GM12878 (cell line): ENCODE measurements around the gene SPATA16. TPM values are rescaled to one million over a fixed set of nuclear protein-coding genes. Genes with fewer than 3 reads are reported as not detected.

Experiments used
- ATAC-seq: fragments of 200-7000 bp; cut with Tn5 transposase; 3 replicates; pipeline ENCODE4 v1.9.1; 2020; ENCODE audit warnings: mild to moderate bottlenecking, moderate library complexity
- BruUV-seq: library from RNA; stranded (reverse); fragments of 400-500 nt; replicated peaks from 2 replicates; lab custom pipeline; 2021; lab: Mats Ljungman, UMichigan
- CTCF ChIA-PET: fragments of 300-600 bp; sonication (Branson Sonifier 250); formaldehyde crosslinking; extraction: SDS; loops from one replicate; lab custom pipeline; 2021; ENCODE audit warnings: inconsistent platforms; lab: Yijun Ruan, JAX
- POLR2A ChIA-PET: fragments of 350-600 bp; formaldehyde crosslinking; extraction: SDS; loops from one replicate; lab custom pipeline; 2021; ENCODE audit warnings: inconsistent platforms; lab: Charles Lee
- RAD21 ChIA-PET: fragments of 300-600 bp; sonication (Branson Sonifier 250); formaldehyde crosslinking; loops from one replicate; lab custom pipeline; 2023; ENCODE audit warnings: antibody characterized with exemption; ENCODE audit not compliant: unreplicated experiment; lab: Charles Lee
- SMC1A ChIA-PET: fragments of 300-600 bp; sonication (Branson Sonifier 250); formaldehyde crosslinking; loops from one replicate; lab custom pipeline; 2023; ENCODE audit not compliant: unreplicated experiment, uncharacterized antibody; lab: Charles Lee
- DNase-seq: peaks from one replicate; pipeline ENCODE4 v3.0.0-alpha.2; 2011; ENCODE audit warnings: low read depth, low spot score
- FAIRE-seq: peaks from 3 replicates; lab custom pipeline; 2011; peaks lifted over from hg19 to GRCh38; lab: Jason Lieb, UNC
- H2AFZ ChIP-seq: 2 replicates; pipeline ENCODE4 v1.6.0; 2011; ENCODE audit warnings: low read depth, low read length, control low read depth; ENCODE audit not compliant: control insufficient read depth
- H3K27ac ChIP-seq: 2 replicates; pipeline ENCODE4 v1.5.1; 2011; ENCODE audit warnings: control low read depth; ENCODE audit not compliant: control insufficient read depth, insufficient read depth
- H3K27me3 ChIP-seq, 2 experiments: replicated peaks in 1 of 2; 2 replicates each; pipeline versions ENCODE4 v1.6.0 to v1.6.1; 2011; ENCODE audit warnings: low read length in 1 of 2; ENCODE audit not compliant: control insufficient read depth in 2 of 2, insufficient read depth in 2 of 2
- H3K36me3 ChIP-seq, 2 experiments: 2 replicates each; pipeline ENCODE4 v1.5.1; 2011; ENCODE audit warnings: low read length in 1 of 2; ENCODE audit not compliant: control insufficient read depth in 2 of 2, insufficient read depth in 2 of 2
- H3K4me1 ChIP-seq: 2 replicates; pipeline ENCODE4 v1.6.1; 2011; ENCODE audit warnings: mild to moderate bottlenecking, low read length, moderate library complexity, mixed read lengths; ENCODE audit not compliant: control insufficient read depth, insufficient read depth
- H3K4me2 ChIP-seq: 2 replicates; pipeline ENCODE4 v1.6.0; 2011; ENCODE audit warnings: control low read depth; ENCODE audit not compliant: control insufficient read depth, insufficient read depth
- H3K4me3 ChIP-seq: fragments of 200-600 bp; sonication (generic); 2 replicates; pipeline ENCODE4 v1.5.1; 2016
- H3K79me2 ChIP-seq: 2 replicates; pipeline ENCODE4 v1.6.0; 2011; ENCODE audit warnings: low read length; ENCODE audit not compliant: control insufficient read depth, insufficient read depth
- H3K9ac ChIP-seq: 2 replicates; pipeline ENCODE4 v1.8.0; 2011; ENCODE audit warnings: low read length, control low read depth, mixed read lengths; ENCODE audit not compliant: control insufficient read depth, insufficient read depth
- H3K9me3 ChIP-seq: replicated peaks from 3 replicates; pipeline ENCODE4 v1.5.1; 2011; ENCODE audit warnings: mild to moderate bottlenecking, low read length; ENCODE audit not compliant: control insufficient read depth, insufficient read depth
- H4K20me1 ChIP-seq: 2 replicates; pipeline ENCODE4 v1.6.0; 2011; ENCODE audit not compliant: control insufficient read depth, insufficient read depth
- BHLHE40 ChIP-seq, 2 experiments: fragments of 450-650 bp in 1 of 2; IDR thresholded peaks; 2 replicates each; pipeline ENCODE4 v1.6.1; 2011 to 2017; ENCODE audit warnings: low read depth in 2 of 2, borderline replicate concordance in 1 of 2, improper control_type of control experiment in 1 of 2, low read length in 1 of 2, mild to moderate bottlenecking in 1 of 2
- CHD1 ChIP-seq: IDR thresholded peaks from 2 replicates; pipeline ENCODE4 v1.6.1; 2012; ENCODE audit warnings: low read depth, low read length, improper control_type of control experiment
- EED ChIP-seq: sonication (generic); IDR thresholded peaks from 2 replicates; pipeline ENCODE4 v1.6.1; 2016; ENCODE audit warnings: antibody characterized with exemption, low read depth
- GABPA ChIP-seq: IDR thresholded peaks from 2 replicates; pipeline ENCODE4 v1.6.1; 2014; ENCODE audit warnings: antibody characterized with exemption, low read depth, mild to moderate bottlenecking, inconsistent platforms
- KAT2A ChIP-seq: conservative IDR thresholded peaks from 2 replicates; pipeline ENCODE4 v1.6.1; 2011; ENCODE audit warnings: low read depth, low read length; ENCODE audit not compliant: control insufficient read depth
- MXI1 ChIP-seq: fragments of 150-350 bp; IDR thresholded peaks from 2 replicates; pipeline ENCODE4 v1.6.1; 2011; ENCODE audit warnings: low read depth, mild to moderate bottlenecking, inconsistent platforms, low read length, improper control_type of control experiment
- SIN3A ChIP-seq: IDR thresholded peaks from 2 replicates; pipeline ENCODE4 v1.6.1; 2012; ENCODE audit warnings: low read depth, low read length, improper control_type of control experiment
- SMARCA5 ChIP-seq: fragments of 450-650 bp; IDR thresholded peaks from 2 replicates; pipeline ENCODE4 v1.6.1; 2017; ENCODE audit warnings: mild to moderate bottlenecking
- SREBF2 ChIP-seq: IDR thresholded peaks from 2 replicates; pipeline ENCODE4 v1.6.1; 2012; ENCODE audit warnings: mild to moderate bottlenecking, low read length
- TBL1XR1 ChIP-seq: IDR thresholded peaks from 2 replicates; pipeline ENCODE4 v1.6.1; 2012; ENCODE audit warnings: low read depth, low read length, improper control_type of control experiment
- TCF7 ChIP-seq: IDR thresholded peaks from 2 replicates; pipeline ENCODE4 v1.6.1; 2014; ENCODE audit warnings: antibody characterized with exemption, borderline replicate concordance
- ZNF384 ChIP-seq: IDR thresholded peaks from 2 replicates; pipeline ENCODE4 v1.6.1; 2012; ENCODE audit warnings: low read depth, mild to moderate bottlenecking, low read length, improper control_type of control experiment, borderline replicate concordance
- WGBS: methylation state at CpG from one replicate; pipeline ENCODE4 v1.1.6; 2016; ENCODE audit warnings: low lambda C conversion rate; ENCODE audit not compliant: insufficient replicate concordance, insufficient coverage; ENCODE audit errors: missing lambda C conversion rate; 5-methylcytosine and 5-hydroxymethylcytosine counted together
- in situ Hi-C: fragments of 300-500 bp; cut with MboI; formaldehyde crosslinking; loops from 9 replicates; pipeline ENCODE4 v1.14.3; 2018; ENCODE audit warnings: mixed read lengths
- intact Hi-C: fragments of 100-400 bp; cut with micrococcal nuclease; formaldehyde crosslinking; loops from one replicate; pipeline ENCODE4 v1.14.2; 2022; ENCODE audit not compliant: unreplicated experiment
- polyA plus RNA-seq, 11 experiments: library from polyadenylated mRNA; depleted of rRNA in 4 of 11; unstranded in 6 of 11; stranded (reverse) in 5 of 11; fragments of >200 nt; fragmentation: Nextera tagmentation in 4 of 11; fragmentation: Illumina TruSeq in 1 of 11; extraction: Ambion mirVana in 4 of 11; extraction: Trizol in 1 of 11; gene quantifications; 1 replicate in 1 of 11; 2 replicates in 10 of 11; pipeline versions ENCODE4 v1.2.1 to v1.2.3, GENCODE V29; 2011 to 2016; ENCODE audit warnings: inconsistent platforms in 2 of 11, missing spikeins in 2 of 11, low read depth in 1 of 11
- total RNA-seq, 4 experiments: library from RNA; depleted of rRNA in 3 of 4; stranded (reverse); fragments of >200 nt in 3 of 4; fragmentation: Illumina TruSeq in 1 of 4; extraction: Trizol in 1 of 4; gene quantifications; 2 replicates each; pipeline versions ENCODE4 v1.2.1 to v1.2.3, GENCODE V29; 2013 to 2021
- TF ChIP-seq, protein P1 (sequence below): fragments of 450-650 bp; IDR thresholded peaks from 2 replicates; pipeline ENCODE4 v1.6.1; 2017; ENCODE audit warnings: mild to moderate bottlenecking, moderate library complexity

SPATA16 gene
- total and polyA plus RNA-seq, 10 of the 15 experiments (the other 5 are each of a cell fraction or from before 2014, with no cell fraction given), result 0.04 TPM; not detected in 9

- Histone ChIP-seq H3K4me2 (no peak overlapping the region), H3K79me2 (no peaks in the 10 kb centered on the region), H4K20me1 (no peaks in the 10 kb centered on the region), H3K9me3 (no peaks in the 10 kb centered on the region), H3K4me3 (no peak overlapping the region), H3K27ac (no peak overlapping the region), H3K4me1 (no peaks in the 10 kb centered on the region), H3K36me3 (no peaks in the 10 kb centered on the region), H2AFZ (no peak overlapping the region), H3K9ac (no peak overlapping the region), H3K27me3 (no peaks in the 10 kb centered on the region)
- DNase-seq, result no peak
- in situ Hi-C loops, result no loop called here
- TF ChIP-seq TBL1XR1 (no peak), CHD1 (no peak), GABPA (no peak), BHLHE40 (IDR thresholded peaks at IDR 0.05; ENCODE audit: borderline replicate concordance in 1 of 2, low read depth in 2 of 2, low read length in 1 of 2) (no peak), TCF7 (no peak), SIN3A (no peak), SMARCA5 (no peak), ZNF384 (no peak), MXI1 (no peak), SREBF2 (no peak), KAT2A (no peak), EED (no peak)
- TF ChIP-seq, protein P1, sequence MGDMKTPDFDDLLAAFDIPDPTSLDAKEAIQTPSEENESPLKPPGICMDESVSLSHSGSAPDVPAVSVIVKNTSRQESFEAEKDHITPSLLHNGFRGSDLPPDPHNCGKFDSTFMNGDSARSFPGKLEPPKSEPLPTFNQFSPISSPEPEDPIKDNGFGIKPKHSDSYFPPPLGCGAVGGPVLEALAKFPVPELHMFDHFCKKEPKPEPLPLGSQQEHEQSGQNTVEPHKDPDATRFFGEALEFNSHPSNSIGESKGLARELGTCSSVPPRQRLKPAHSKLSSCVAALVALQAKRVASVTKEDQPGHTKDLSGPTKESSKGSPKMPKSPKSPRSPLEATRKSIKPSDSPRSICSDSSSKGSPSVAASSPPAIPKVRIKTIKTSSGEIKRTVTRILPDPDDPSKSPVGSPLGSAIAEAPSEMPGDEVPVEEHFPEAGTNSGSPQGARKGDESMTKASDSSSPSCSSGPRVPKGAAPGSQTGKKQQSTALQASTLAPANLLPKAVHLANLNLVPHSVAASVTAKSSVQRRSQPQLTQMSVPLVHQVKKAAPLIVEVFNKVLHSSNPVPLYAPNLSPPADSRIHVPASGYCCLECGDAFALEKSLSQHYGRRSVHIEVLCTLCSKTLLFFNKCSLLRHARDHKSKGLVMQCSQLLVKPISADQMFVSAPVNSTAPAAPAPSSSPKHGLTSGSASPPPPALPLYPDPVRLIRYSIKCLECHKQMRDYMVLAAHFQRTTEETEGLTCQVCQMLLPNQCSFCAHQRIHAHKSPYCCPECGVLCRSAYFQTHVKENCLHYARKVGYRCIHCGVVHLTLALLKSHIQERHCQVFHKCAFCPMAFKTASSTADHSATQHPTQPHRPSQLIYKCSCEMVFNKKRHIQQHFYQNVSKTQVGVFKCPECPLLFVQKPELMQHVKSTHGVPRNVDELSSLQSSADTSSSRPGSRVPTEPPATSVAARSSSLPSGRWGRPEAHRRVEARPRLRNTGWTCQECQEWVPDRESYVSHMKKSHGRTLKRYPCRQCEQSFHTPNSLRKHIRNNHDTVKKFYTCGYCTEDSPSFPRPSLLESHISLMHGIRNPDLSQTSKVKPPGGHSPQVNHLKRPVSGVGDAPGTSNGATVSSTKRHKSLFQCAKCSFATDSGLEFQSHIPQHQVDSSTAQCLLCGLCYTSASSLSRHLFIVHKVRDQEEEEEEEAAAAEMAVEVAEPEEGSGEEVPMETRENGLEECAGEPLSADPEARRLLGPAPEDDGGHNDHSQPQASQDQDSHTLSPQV, result no peak
- BruUV-seq, result no TSS peak
- ChIA-PET SMC1A (no interaction called here), POLR2A (no interaction called here), RAD21 (no interaction called here), CTCF (interaction anchor here (1.0 kb wide), 1 partner anchor 16 kb away, joined by 3 read pairs; no protein-coding TSS in a partner anchor)
- intact Hi-C loops, result no loop called here
- 9% methylated on average over 2 of the region's 2 CpGs for WGBS
- FAIRE-seq, result no peak
- no peak for ATAC-seq
Observed at GRCh38 chr3:173111321-173111720, 29.7 kb downstream of the SPATA16 start.
